GM19035 (cell line): ENCODE data around the gene DIAPH2.
A peak's percentile ranks its signal among the peaks of the same experiment; 100 is the strongest.

Experiments
- ATAC-seq: cut with Tn5 transposase; IDR thresholded peaks from one replicate; pipeline ENCODE4 v1.9.1; 2021; ENCODE audit not compliant: unreplicated experiment

The DIAPH2 gene

GRCh38 chrX:97268182-97268680, 583.6 kb downstream of the DIAPH2 start:
- ATAC-seq: no peak

- ATAC-seq: no peak
Measured at GRCh38 chrX:97284531-97284930, 599.9 kb downstream of the DIAPH2 start.

- ATAC-seq: no peak
Measured at GRCh38 chrX:97290199-97290598, 605.6 kb downstream of the DIAPH2 start.

- no peak for ATAC-seq
Measured at GRCh38 chrX:97294041-97294440, 609.4 kb downstream of the DIAPH2 start.

- no peak for ATAC-seq
Measured at GRCh38 chrX:97295954-97296353, 611.3 kb downstream of the DIAPH2 start.

GRCh38 chrX:97306771-97307470, 622.3 kb downstream of the DIAPH2 start:
- ATAC-seq: no peak

- ATAC-seq: no peak
Measured at GRCh38 chrX:97308171-97308570, 623.5 kb downstream of the DIAPH2 start.

GRCh38 chrX:97309487-97310116, 625.0 kb downstream of the DIAPH2 start:
- no peak for ATAC-seq

GRCh38 chrX:97310373-97310772, 625.7 kb downstream of the DIAPH2 start:
- no peak for ATAC-seq

DNA sequence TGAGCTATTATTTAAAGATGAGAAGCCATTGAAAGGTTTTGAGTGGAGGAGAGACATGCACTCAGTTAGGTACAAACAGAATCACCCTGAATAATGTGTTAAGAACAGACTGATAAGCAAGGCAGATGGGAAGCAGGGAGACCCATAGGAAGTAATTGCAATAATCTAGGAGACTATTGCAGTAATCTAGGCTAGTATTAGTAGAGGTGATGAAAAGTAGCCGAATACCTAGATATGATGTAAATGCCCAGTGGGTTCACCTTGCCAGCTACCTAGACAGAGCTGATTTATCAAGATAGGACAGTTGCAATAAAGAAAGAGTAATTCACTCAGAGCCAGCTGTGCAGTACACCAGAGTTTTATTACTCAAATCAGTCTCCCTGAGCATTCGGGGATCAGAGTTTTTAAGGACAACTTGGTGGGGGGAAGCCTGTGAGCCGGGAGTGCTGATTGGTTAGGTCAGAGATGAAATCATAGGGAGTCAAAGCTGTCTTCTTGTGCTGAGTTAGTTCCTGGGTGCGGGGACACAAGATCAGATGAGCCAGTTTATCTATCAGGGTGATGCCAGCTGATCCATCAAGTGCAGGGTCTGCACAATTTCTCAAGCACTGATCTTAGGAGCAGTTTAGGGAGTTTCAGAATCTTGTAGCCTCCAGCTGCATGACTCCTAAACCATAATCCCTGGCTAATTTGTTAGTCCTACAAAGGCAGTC, 626.6 kb downstream of the DIAPH2 start:
- ATAC-seq: no peak

- ATAC-seq: no peak
Measured at GRCh38 chrX:97314345-97314744, 629.7 kb downstream of the DIAPH2 start.

DNA sequence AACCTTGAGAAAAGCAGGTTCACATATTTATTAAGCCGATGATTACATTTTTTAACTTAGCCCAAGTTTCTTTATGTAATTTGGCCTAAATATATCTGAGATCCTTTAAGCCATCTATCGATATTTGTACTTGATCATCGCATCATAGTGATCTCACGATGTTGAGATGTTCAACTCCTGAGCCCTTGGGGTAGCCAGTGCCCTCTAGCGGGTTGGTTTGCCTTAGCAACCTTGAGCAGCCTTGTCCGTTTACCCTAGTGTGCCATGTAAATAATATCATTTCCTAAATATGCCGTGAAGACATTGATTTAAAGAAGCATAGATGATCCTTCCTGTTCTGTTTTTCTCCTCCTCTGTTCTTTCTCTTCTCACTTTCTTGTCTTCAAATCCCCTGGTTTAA, 631.3 kb downstream of the DIAPH2 start:
- no peak for ATAC-seq

DNA sequence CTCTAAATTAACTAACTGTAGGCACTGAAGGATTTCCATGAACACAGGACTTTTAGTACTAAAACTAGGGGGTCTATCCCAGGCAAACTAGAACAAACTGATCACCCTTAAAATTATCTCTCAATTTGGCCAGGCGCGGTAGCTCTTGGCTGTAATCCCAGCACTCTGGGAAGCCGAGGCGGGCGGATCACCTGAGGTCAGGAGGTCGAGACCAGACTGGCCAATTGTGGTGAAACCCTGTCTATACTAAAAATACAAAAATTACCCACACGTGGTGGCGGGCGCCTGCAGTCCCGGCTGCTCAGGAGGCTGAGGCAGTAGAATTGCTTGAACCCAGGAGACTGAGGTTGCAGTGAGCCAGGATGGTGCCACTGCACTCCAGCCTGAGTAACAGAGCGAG, 635.7 kb downstream of the DIAPH2 start:
- ATAC-seq: no peak

DNA sequence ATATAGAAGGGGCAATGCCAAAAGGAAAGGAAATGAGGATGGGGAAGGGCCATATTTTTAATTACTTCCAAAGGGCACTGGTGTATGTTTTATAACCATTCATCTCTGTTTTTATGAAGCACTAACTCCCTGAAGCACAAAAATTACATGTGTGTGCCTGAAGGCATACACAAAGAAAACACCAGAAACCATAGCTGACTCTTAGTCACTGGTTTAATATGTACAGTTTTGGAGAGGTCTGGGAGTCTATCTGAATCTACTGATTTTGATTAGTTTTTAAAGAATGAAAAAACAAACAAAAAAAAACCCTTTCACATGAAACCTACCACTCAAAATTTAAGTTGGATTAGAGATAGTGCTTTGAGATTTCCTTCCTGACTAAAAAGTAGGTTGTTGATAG, 637.8 kb downstream of the DIAPH2 start:
- ATAC-seq: no peak

DNA sequence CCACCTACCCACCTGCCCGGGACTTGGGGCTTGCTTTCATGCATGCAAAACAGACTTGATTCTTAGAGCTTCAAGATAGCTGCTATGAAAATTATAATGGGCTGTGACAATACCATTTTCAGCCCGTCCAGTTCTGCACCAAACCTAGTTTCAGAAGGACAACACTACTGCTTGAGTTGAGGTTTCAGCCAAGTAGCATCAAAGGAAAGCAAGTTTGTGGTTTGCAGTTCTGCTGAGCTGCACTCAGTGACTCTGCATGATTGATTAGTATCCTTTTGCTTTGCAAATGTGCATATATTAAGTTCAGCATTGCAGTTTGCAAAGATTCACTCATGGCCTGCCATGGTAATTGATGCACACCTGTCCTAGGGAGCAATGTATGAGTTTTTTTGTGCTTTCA, 641.8 kb downstream of the DIAPH2 start:
- peak; percentile 98 for ATAC-seq

GRCh38 chrX:97328853-97329390, 644.3 kb downstream of the DIAPH2 start:
- ATAC-seq: no peak

DNA sequence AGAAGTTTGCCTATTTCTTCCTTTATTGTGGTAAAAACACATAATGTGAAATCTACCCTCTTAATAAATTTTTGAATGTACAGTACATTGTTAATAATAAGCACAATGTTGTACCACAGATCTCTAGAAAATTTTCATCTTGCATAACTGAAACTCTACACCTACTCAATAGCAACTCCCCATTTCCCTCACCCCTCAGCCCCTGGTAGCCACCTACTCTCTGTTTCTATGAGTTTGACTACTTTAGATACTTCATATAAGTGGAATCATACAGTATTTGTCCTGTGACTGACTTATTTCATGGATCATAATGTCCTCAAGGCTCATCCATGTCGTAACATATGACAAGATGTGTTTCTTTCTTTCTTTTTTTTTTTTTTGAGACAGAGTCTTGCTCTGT, 645.5 kb downstream of the DIAPH2 start:
- ATAC-seq: peak; percentile 40

GRCh38 chrX:97332963-97333362, 648.3 kb downstream of the DIAPH2 start:
- ATAC-seq: no peak

GRCh38 chrX:97334850-97335249, 650.2 kb downstream of the DIAPH2 start:
- ATAC-seq: no peak

DNA sequence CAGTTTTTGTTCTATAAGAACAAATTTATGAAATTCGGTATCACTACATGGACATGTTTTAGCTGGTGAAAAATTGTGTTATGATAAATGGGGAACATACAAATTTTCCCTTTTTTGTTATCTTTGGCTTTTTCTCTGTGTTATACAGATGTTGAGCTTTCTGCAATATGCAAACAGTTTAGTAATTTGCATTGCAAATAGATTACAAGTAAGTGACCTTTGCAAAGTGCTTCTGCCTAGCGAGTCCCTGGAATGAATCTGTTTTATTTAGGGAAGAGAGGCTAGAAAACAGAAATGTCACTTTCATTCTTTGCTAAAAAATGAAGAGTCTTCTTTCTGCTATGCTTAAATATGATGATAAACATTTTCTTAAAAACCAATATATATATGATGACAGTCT, 660.1 kb downstream of the DIAPH2 start:
- no peak for ATAC-seq

GRCh38 chrX:97358941-97359340, 674.3 kb downstream of the DIAPH2 start:
- no peak for ATAC-seq

DNA sequence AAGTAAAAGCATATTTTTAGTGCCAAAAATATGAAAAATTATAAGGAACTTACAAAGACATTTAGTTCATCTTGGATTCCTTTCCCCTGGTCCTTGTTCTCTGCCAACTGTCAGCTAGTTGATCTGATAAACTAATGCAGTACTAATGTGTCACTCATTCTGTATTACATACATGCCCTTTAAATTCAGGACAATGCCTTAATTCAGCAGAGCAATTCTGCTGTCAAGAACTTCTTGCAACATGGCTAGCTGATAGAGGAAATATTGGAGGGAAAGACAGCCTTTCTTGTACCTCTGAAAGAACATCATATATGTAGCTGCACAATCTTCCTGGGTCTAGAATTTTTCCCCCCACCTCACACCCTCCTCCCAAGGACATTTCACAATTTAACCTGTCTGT, 679.2 kb downstream of the DIAPH2 start:
- ATAC-seq: no peak
